Right lobe of liver (tissue), 4 donors: ENCODE results near the gene P2RY2.

ENCODE experiments used
- CTCF ChIP-seq, 4 donors: fragments of 200-600 bp in 3 of 4; fragments of 450-650 bp in 1 of 4; IDR thresholded peaks; one replicate each; pipeline versions ENCODE4 v1.5.1 to v1.8.0; 2016 to 2022; ENCODE audit warnings: antibody characterized with exemption in 4 of 4, mild to moderate bottlenecking in 2 of 4
- POLR2A ChIP-seq: fragments of 450-650 bp; IDR thresholded peaks from one replicate; pipeline ENCODE4 v1.6.1; 2017; ENCODE audit warnings: antibody characterized with exemption, mild to moderate bottlenecking
- donor health status: DM: no; HTN: no; CAD: no.
- donor health status: DM: no; HTN: no; CAD: no.
- donor health status: DM: no; HTN: yes; CAD: no.

- no peak for TF ChIP-seq CTCF (IDR thresholded peaks at IDR 0.05)
- TF ChIP-seq POLR2A: no peak
Observed at GRCh38 chr11:73203322-73203721, 14.8 kb upstream of the P2RY2 start.
